ENCODE data around the gene TIAM2. TPM values are rescaled to one million over a fixed set of nuclear protein-coding genes. Genes with fewer than 3 reads are reported as not detected.
"Not testable (repeated sequence)": the region's sequence is repeated elsewhere in the genome, so short reads cannot be mapped to it uniquely, and the experiment has no call there.

Gene TIAM2
- total RNA-seq, 4 donors from 2014 or later = 8.6 to 17.0 (median 14.8) TPM

GRCh38 chr6:155014137-155014536, 19.0 kb downstream of the TIAM2 start:
- H3K4me1 ChIP-seq = peaks cover 4 to 19% (median 13%) of the 10 kb centered on the region in 4 donors
- no peaks in the 10 kb centered on the region for H3K9me3 ChIP-seq
- DNase-seq (ENCODE audit: extremely low spot score) = no peak
- WGBS = 84% methylated on average over 1 of the region's 1 CpG
- intact Hi-C loops (cut with DNase I) = no loop called here
- H3K36me3 ChIP-seq = no peaks in the 10 kb centered on the region
- H3K4me3 ChIP-seq = no peak overlapping the region
- no peak for TF ChIP-seq POLR2AphosphoS5 (IDR thresholded peaks at IDR 0.05)
- TF ChIP-seq CTCF (IDR thresholded peaks at IDR 0.05) = no peak
- no peak for TF ChIP-seq EP300 (IDR thresholded peaks at IDR 0.05)
- no peak for TF ChIP-seq POLR2A (IDR thresholded peaks at IDR 0.05; ENCODE audit: low read depth)
- no peaks in the 10 kb centered on the region for H3K27me3 ChIP-seq
- H3K27ac ChIP-seq (replicated peaks in 1 of 4) = no peak overlapping the region

- no peak overlapping the region for H3K27ac ChIP-seq (replicated peaks in 1 of 4)
Observed at GRCh38 chr6:155014670-155015300, 19.7 kb downstream of the TIAM2 start.

GRCh38 chr6:155018415-155018814, 23.3 kb downstream of the TIAM2 start:
- peaks cover 4 to 19% (median 13%) of the 10 kb centered on the region in 4 donors for H3K4me1 ChIP-seq
- H3K27me3 ChIP-seq; H3K27ac ChIP-seq (replicated peaks in 1 of 4); H3K36me3 ChIP-seq; intact Hi-C loops (cut with DNase I); H3K9me3 ChIP-seq; H3K4me3 ChIP-seq; DNase-seq (ENCODE audit: extremely low spot score): not testable (repeated sequence)
- WGBS = 94% methylated on average over 3 of the region's 3 CpGs

More at GRCh38 chr6:155014670-155015300, 19.7 kb downstream of the TIAM2 start:
- WGBS = 77% methylated on average over 3 of the region's 3 CpGs
- Histone ChIP-seq H3K36me3 (no peaks in the 10 kb centered on the region), H3K4me1 (peaks cover 4 to 19% (median 13%) of the 10 kb centered on the region in 4 donors), H3K4me3 (no peak overlapping the region), H3K27me3 (no peaks in the 10 kb centered on the region), H3K9me3 (no peaks in the 10 kb centered on the region)
- TF ChIP-seq POLR2AphosphoS5 (IDR thresholded peaks at IDR 0.05) (no peak), CTCF (IDR thresholded peaks at IDR 0.05) (no peak), POLR2A (IDR thresholded peaks at IDR 0.05; ENCODE audit: low read depth) (no peak), EP300 (IDR thresholded peaks at IDR 0.05) (no peak)
- DNase-seq (ENCODE audit: extremely low spot score) = no peak
- intact Hi-C loops (cut with DNase I) = no loop called here

GRCh38 chr6:155021680-155022079, 26.6 kb downstream of the TIAM2 start:
- no peak for DNase-seq (ENCODE audit: extremely low spot score)
- no peaks in the 10 kb centered on the region for H3K27me3 ChIP-seq
- no peak overlapping the region for H3K4me3 ChIP-seq
- no peak overlapping the region for H3K27ac ChIP-seq (replicated peaks in 1 of 4)
- H3K36me3 ChIP-seq = no peaks in the 10 kb centered on the region
- WGBS = 82% methylated on average over 5 of the region's 5 CpGs
- TF ChIP-seq POLR2A (IDR thresholded peaks at IDR 0.05; ENCODE audit: low read depth) (no peak), POLR2AphosphoS5 (IDR thresholded peaks at IDR 0.05) (no peak), EP300 (IDR thresholded peaks at IDR 0.05) (no peak), CTCF (IDR thresholded peaks at IDR 0.05) (no peak)
- no peaks in the 10 kb centered on the region for H3K9me3 ChIP-seq
- H3K4me1 ChIP-seq = peaks cover 0 to 10% (median 3%) of the 10 kb centered on the region in 4 donors
- intact Hi-C loops (cut with DNase I) = no loop called here

- Histone ChIP-seq H3K4me3 (no peak overlapping the region), H3K9me3 (no peaks in the 10 kb centered on the region), H3K27me3 (no peaks in the 10 kb centered on the region), H3K27ac (replicated peaks in 1 of 4) (no peak overlapping the region), H3K4me1 (peaks cover 0 to 11% (median 3%) of the 10 kb centered on the region in 4 donors), H3K36me3 (no peaks in the 10 kb centered on the region)
- WGBS = 85% methylated on average over 7 of the region's 7 CpGs
- intact Hi-C loops (cut with DNase I) = no loop called here
- DNase-seq (ENCODE audit: extremely low spot score) = no peak
- TF ChIP-seq POLR2AphosphoS5 (IDR thresholded peaks at IDR 0.05) (no peak), EP300 (IDR thresholded peaks at IDR 0.05) (no peak), CTCF (IDR thresholded peaks at IDR 0.05) (no peak)
Observed at GRCh38 chr6:155022721-155023120, 27.6 kb downstream of the TIAM2 start.

All from esophagus muscularis mucosa (tissue), 4 donors.